Tibial nerve (tissue), 4 donors: ENCODE results near the gene NCOR1. TPM values are rescaled to one million over a fixed set of nuclear protein-coding genes. Genes with fewer than 3 reads are reported as not detected.
"Not testable (repeated sequence)": the region's sequence is repeated elsewhere in the genome, so short reads cannot be mapped to it uniquely, and the experiment has no call there.

Experiments
- DNase-seq, 2 donors: peaks; one replicate each; pipeline ENCODE4 v3.0.0-alpha.2; 2019; ENCODE audit warnings: low spot score in 2 of 2
- H3K27ac ChIP-seq, 4 donors: fragments of 200-600 bp; sonication (generic) in 3 of 4; one replicate each; pipeline ENCODE4 v1.5.1; 2017 to 2019; ENCODE audit warnings: mild to moderate bottlenecking in 1 of 4
- H3K27me3 ChIP-seq, 2 donors: fragments of 200-600 bp; sonication (generic) in 1 of 2; one replicate each; pipeline versions ENCODE4 v1.5.1 to v1.6.0; 2017 to 2019
- H3K36me3 ChIP-seq, 3 donors: fragments of 200-600 bp; sonication (generic); one replicate each; pipeline ENCODE4 v1.5.1; 2018 to 2019
- H3K4me1 ChIP-seq, 4 donors: fragments of 200-600 bp; sonication (generic) in 3 of 4; one replicate each; pipeline ENCODE4 v1.5.1; 2017 to 2019
- H3K4me3 ChIP-seq, 4 donors: fragments of 200-600 bp; sonication (generic) in 3 of 4; one replicate each; pipeline ENCODE4 v1.5.1; 2017 to 2019; ENCODE audit warnings: mild to moderate bottlenecking in 1 of 4, moderate library complexity in 1 of 4
- H3K9me3 ChIP-seq, 4 donors: fragments of 200-600 bp; sonication (generic) in 3 of 4; one replicate each; pipeline ENCODE4 v1.5.1; 2017 to 2019
- CTCF ChIP-seq, 5 experiments: fragments of 200-600 bp in 3 of 5; fragments of 450-650 bp in 2 of 5; sonication (generic) in 3 of 5; IDR thresholded peaks; one replicate each; pipeline ENCODE4 v1.5.1; 2016 to 2019; ENCODE audit warnings: antibody characterized with exemption in 5 of 5, mild to moderate bottlenecking in 3 of 5, moderate library complexity in 2 of 5
- EP300 ChIP-seq, 2 donors: sonication (generic); formaldehyde crosslinking; IDR thresholded peaks; one replicate each; pipeline ENCODE4 v1.6.1; 2017; ENCODE audit warnings: antibody characterized with exemption in 2 of 2, mild to moderate bottlenecking in 1 of 2
- POLR2A ChIP-seq, 2 donors: fragments of 450-650 bp; IDR thresholded peaks; one replicate each; pipeline ENCODE4 v1.6.1; 2017; ENCODE audit warnings: antibody characterized with exemption in 2 of 2, mild to moderate bottlenecking in 2 of 2, moderate library complexity in 2 of 2
- WGBS, 2 donors: methylation state at CpG; one replicate each; pipeline ENCODE4 v1.1.5; 2018; 5-methylcytosine and 5-hydroxymethylcytosine counted together
- total RNA-seq, 4 donors: library from RNA; depleted of rRNA; stranded (reverse); fragments of >200 nt; gene quantifications; one replicate each; pipeline ENCODE4 v1.1.0, GENCODE V29; 2016

Gene NCOR1
- total RNA-seq, 4 donors from 2014 or later = 115 to 248 (median 169) TPM

- H3K36me3 ChIP-seq = peaks cover 0 to 81% (median 41%) of the 10 kb centered on the region in 3 donors
- no peaks in the 10 kb centered on the region for H3K27me3 ChIP-seq
- DNase-seq = no peak
- 89 to 93% methylated on average over 4 of the region's 4 CpGs for WGBS, 2 donors
- no peaks in the 10 kb centered on the region for H3K9me3 ChIP-seq
- no peak overlapping the region for H3K27ac ChIP-seq
- H3K4me3 ChIP-seq = no peak overlapping the region
- TF ChIP-seq EP300 (IDR thresholded peaks at IDR 0.05) = no peak
- no peak for TF ChIP-seq POLR2A (IDR thresholded peaks at IDR 0.05)
- TF ChIP-seq CTCF (IDR thresholded peaks at IDR 0.05) = no peak
- H3K4me1 ChIP-seq = no peaks in the 10 kb centered on the region
Measured at GRCh38 chr17:16073845-16074244, 141.5 kb downstream of the NCOR1 start.

- no peak for DNase-seq
- no peaks in the 10 kb centered on the region for H3K4me1 ChIP-seq
- no peak overlapping the region for H3K4me3 ChIP-seq
- peaks cover 0 to 78% (median 50%) of the 10 kb centered on the region in 3 donors for H3K36me3 ChIP-seq
- TF ChIP-seq EP300 (IDR thresholded peaks at IDR 0.05) (no peak), POLR2A (IDR thresholded peaks at IDR 0.05) (no peak), CTCF (IDR thresholded peaks at IDR 0.05) (no peak)
- no peaks in the 10 kb centered on the region for H3K9me3 ChIP-seq
- 44 to 48% methylated on average over 1 of the region's 1 CpG for WGBS, 2 donors
- no peak overlapping the region for H3K27ac ChIP-seq
- no peaks in the 10 kb centered on the region for H3K27me3 ChIP-seq
Measured at GRCh38 chr17:16072031-16072430, 143.3 kb downstream of the NCOR1 start.

- Histone ChIP-seq H3K27me3 (no peaks in the 10 kb centered on the region), H3K4me3 (no peak overlapping the region), H3K4me1 (no peaks in the 10 kb centered on the region), H3K36me3 (peaks cover 6 to 81% (median 49%) of the 10 kb centered on the region in 3 donors), H3K27ac (no peak overlapping the region), H3K9me3 (no peaks in the 10 kb centered on the region)
- DNase-seq = no peak
- TF ChIP-seq EP300 (IDR thresholded peaks at IDR 0.05) = no peak
- TF ChIP-seq POLR2A (IDR thresholded peaks at IDR 0.05) = no peak
- no peak for TF ChIP-seq CTCF (IDR thresholded peaks at IDR 0.05)
Measured at GRCh38 chr17:16068323-16068722, 147.0 kb downstream of the NCOR1 start.

- TF ChIP-seq POLR2A (IDR thresholded peaks at IDR 0.05) (no peak), EP300 (IDR thresholded peaks at IDR 0.05) (no peak), CTCF (IDR thresholded peaks at IDR 0.05) (no peak)
- no peaks in the 10 kb centered on the region for H3K27me3 ChIP-seq
- DNase-seq = no peak
- H3K36me3 ChIP-seq = peaks cover 6 to 93% (median 50%) of the 10 kb centered on the region in 3 donors
- H3K27ac ChIP-seq = no peak overlapping the region
- H3K9me3 ChIP-seq = no peaks in the 10 kb centered on the region
- 94 to 98% methylated on average over 4 of the region's 4 CpGs for WGBS, 2 donors
- H3K4me3 ChIP-seq = no peak overlapping the region
- H3K4me1 ChIP-seq = no peaks in the 10 kb centered on the region
Measured at GRCh38 chr17:16066125-16066524, 149.2 kb downstream of the NCOR1 start.

GRCh38 chr17:16061631-16062030 is 153.7 kb downstream of the NCOR1 start:
- Histone ChIP-seq H3K27me3 (no peaks in the 10 kb centered on the region), H3K27ac (no peak overlapping the region), H3K4me1 (no peaks in the 10 kb centered on the region), H3K4me3 (no peak overlapping the region), H3K9me3 (no peaks in the 10 kb centered on the region), H3K36me3 (peaks cover 6 to 90% (median 26%) of the 10 kb centered on the region in 3 donors)
- TF ChIP-seq POLR2A (IDR thresholded peaks at IDR 0.05) = no peak
- no peak for TF ChIP-seq EP300 (IDR thresholded peaks at IDR 0.05)
- WGBS, 2 donors = 77 to 89% methylated on average over 2 of the region's 2 CpGs
- DNase-seq = no peak

GRCh38 chr17:16055139-16055538 is 160.2 kb downstream of the NCOR1 start:
- DNase-seq, H3K9me3 ChIP-seq, H3K27ac ChIP-seq, H3K4me1 ChIP-seq, H3K4me3 ChIP-seq, H3K27me3 ChIP-seq: not testable (repeated sequence)
- H3K36me3 ChIP-seq = peaks cover 3 to 89% (median 6%) of the 10 kb centered on the region in 3 donors
- 71 to 94% methylated on average over 4 of the region's 4 CpGs for WGBS, 2 donors
